Retinal pigment epithelial cell (primary cell): ENCODE data around the gene RFTN1.
A peak's percentile ranks its signal among the peaks of the same experiment; 100 is the strongest.

Source experiments
- DNase-seq: peaks from one replicate; pipeline ENCODE4 v3.0.0-alpha.2; 2010; ENCODE audit warnings: low read depth
- H3K4me3 ChIP-seq: 2 replicates; pipeline ENCODE4 v1.5.1; 2011; ENCODE audit warnings: mild to moderate bottlenecking, low read length, control low read depth, moderate library complexity
- TF ChIP-seq, protein P1 (sequence below): conservative IDR thresholded peaks from 2 replicates; pipeline ENCODE4 v1.5.1; 2011; ENCODE audit warnings: low read depth, low read length, control low read depth, inconsistent platforms

The RFTN1 gene

GRCh38 chr3:16480861-16481545 is 32.5 kb downstream of the RFTN1 start:
- TF ChIP-seq, protein P1, sequence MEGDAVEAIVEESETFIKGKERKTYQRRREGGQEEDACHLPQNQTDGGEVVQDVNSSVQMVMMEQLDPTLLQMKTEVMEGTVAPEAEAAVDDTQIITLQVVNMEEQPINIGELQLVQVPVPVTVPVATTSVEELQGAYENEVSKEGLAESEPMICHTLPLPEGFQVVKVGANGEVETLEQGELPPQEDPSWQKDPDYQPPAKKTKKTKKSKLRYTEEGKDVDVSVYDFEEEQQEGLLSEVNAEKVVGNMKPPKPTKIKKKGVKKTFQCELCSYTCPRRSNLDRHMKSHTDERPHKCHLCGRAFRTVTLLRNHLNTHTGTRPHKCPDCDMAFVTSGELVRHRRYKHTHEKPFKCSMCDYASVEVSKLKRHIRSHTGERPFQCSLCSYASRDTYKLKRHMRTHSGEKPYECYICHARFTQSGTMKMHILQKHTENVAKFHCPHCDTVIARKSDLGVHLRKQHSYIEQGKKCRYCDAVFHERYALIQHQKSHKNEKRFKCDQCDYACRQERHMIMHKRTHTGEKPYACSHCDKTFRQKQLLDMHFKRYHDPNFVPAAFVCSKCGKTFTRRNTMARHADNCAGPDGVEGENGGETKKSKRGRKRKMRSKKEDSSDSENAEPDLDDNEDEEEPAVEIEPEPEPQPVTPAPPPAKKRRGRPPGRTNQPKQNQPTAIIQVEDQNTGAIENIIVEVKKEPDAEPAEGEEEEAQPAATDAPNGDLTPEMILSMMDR = no peak
- DNase-seq = peak; percentile 85
- H3K4me3 ChIP-seq = no peak overlapping the region

DNA sequence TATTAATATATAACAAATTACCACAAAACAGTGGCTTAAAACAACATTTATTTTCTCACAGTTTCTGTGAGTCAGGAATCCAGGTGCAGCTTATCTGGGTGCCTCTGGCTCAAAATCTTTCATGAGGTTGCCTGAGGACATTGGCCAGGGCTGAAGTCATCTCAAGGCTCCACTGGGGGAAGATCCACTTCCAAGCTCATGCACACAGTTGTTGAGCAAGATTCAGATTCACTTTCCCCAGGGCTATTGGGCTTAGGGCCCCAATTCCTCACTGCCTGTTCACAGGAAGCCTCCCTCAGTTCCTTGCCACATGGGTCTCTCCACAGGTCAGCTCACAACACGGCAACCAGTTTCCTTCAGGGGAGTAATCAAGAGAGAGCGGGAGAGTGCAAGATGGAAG is 35.0 kb downstream of the RFTN1 start:
- TF ChIP-seq, protein P1 = no peak
- no peak overlapping the region for H3K4me3 ChIP-seq
- DNase-seq = no peak

DNA sequence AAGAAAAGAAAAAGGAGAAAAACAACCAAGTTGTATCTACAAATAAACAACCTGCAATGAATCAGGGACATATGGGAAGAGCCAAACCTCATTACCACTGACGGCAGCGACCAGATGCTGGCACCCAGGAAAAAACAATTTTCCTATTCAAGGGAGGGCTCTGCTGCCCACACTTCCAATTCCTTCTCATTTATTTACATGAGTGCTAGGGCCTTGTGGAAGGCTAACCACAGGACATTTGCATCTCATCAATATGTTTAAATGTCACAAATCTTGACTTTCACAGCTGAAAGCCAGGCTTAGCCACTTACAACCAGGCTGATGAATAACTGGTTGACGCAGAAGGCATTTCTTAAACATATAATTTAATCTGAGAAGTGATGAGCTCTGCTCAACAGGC is 36.0 kb downstream of the RFTN1 start:
- TF ChIP-seq, protein P1 = no peak
- no peak overlapping the region for H3K4me3 ChIP-seq
- no peak for DNase-seq

GRCh38 chr3:16477056-16477455 is 36.4 kb downstream of the RFTN1 start:
- TF ChIP-seq, protein P1 = no peak
- no peak overlapping the region for H3K4me3 ChIP-seq
- DNase-seq = no peak

GRCh38 chr3:16476636-16477035 is 36.9 kb downstream of the RFTN1 start:
- TF ChIP-seq, protein P1 = no peak
- DNase-seq = peak; percentile 91
- H3K4me3 ChIP-seq = no peak overlapping the region

- DNase-seq = no peak
- TF ChIP-seq, protein P1 = no peak
- H3K4me3 ChIP-seq = no peak overlapping the region
Measured at GRCh38 chr3:16475766-16476165, 37.7 kb downstream of the RFTN1 start.

- TF ChIP-seq, protein P1 = no peak
- H3K4me3 ChIP-seq = no peak overlapping the region
- no peak for DNase-seq
Measured at GRCh38 chr3:16474920-16475319, 38.6 kb downstream of the RFTN1 start.
